Measurements from ENCODE around the gene PLPP4.
"Not testable (repeated sequence)": the region's sequence is repeated elsewhere in the genome, so short reads cannot be mapped to it uniquely, and the experiment has no call there.

PLPP4 gene

DNA sequence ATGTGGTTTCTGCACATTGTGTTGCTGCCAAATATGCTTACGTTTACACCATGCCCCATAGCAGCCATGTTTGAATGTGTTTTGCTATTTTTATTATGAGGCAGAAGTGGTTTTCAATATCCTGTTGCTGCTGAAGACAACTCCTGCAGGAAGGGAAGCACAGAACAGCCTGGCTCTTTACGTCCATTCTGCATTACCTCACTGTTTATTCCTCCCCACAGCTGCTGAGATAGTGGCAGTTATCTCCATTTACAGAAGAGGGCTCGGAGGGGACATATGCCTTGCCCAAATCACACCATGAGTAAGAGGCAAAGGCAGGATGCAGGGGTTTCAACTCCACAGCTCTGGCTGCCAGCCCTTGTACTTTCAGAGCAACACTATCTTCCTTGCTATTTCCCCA is 35.3 kb downstream of the PLPP4 start:
- no peak for DNase-seq

DNA sequence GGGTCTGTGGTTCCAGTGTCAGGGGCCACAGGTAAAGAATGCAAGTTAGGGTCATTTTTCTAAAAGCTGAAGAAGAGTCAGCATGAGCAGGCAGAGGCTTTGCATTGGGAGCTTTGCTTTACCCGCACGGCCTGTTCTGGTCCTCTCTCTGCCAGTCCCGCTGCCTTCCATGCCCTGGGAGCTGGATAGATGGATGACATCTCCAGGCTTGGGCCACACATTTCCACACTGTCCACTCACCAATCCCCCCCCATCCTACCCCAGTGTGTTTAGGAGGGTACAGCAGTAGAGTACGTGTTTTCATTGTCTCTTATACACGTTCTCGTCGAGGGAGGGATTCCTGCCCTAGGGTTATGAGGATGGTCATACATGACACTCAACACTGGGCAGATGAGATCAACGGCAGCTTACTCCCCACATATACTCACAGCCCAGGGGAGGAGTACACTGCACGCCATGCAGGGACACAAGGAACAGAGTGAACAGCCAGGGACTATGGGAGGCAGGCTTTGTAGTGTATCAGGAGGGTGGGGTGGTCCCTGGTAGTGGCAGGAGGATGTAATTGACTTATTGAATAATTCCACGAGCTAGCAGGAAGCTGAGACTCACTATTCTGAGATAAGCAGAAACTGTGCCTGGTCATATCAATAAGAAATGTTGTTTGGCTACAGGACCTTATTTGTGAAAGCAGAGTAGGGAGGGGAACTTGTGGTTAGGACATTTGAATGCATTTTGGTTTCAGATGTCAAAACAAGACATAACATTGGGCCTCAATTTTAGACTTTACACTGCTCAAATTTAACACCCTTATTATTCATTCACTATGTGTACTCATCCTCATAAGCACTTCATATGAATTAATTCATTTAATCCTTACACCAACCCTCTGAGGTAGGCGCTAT is 36.6 kb downstream of the PLPP4 start:
- DNase-seq = no peak

DNA sequence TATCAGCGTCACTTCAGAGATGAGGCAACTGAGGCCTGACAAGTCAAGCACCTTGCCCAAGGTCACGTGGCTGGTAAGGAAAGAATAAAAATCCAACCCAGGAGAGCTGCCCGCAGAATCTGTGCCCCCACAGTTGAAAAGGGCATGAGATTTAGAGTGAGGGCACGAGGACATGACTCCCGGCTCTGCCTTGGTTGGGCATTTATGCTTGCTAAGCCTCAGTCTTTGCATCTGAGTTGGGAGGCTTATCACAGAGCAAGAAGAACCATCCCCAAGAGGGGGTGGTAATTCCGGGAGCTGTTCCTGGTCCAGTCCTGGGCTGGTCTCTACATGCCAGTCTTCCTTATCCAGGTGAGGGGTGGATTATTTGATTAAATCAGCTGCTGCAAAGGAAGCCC is 37.3 kb downstream of the PLPP4 start:
- DNase-seq = no peak

DNA sequence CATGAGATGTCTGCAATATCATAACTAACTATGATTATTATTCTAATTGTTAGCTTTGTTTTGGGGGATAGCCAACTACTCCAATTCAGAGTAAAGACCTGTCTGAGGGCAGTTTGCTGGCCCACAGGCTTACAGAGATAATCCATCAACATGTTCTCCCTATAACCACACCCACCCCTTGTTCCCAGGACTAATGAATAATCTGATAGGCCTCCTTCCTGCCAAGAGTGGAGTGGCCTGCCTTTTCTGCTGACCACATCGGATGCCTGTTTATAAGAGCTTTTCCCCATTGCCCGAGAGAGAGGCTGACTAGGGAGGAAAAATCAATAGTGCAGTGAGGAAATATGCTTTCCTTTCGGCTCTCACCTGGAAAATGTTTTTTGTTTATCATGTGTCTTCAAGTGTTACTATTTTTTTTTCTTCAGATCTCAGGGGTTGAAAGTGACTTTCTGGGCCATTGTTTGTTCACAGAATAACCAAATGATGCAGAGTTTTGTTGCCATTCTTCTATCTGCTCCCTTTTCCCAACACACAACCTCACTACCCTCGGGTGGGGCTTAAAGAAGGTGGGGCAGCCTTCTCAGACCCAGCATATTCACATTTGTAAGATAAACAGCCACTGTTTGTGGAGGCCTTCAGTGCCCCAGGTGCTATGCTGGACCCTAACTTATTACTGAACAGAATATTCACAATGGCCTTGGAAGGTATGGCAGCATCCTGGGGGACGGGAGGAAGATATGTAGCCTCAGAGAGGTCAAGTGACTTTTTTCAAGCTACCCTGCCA is 38.4 kb downstream of the PLPP4 start:
- DNase-seq = no peak

DNA sequence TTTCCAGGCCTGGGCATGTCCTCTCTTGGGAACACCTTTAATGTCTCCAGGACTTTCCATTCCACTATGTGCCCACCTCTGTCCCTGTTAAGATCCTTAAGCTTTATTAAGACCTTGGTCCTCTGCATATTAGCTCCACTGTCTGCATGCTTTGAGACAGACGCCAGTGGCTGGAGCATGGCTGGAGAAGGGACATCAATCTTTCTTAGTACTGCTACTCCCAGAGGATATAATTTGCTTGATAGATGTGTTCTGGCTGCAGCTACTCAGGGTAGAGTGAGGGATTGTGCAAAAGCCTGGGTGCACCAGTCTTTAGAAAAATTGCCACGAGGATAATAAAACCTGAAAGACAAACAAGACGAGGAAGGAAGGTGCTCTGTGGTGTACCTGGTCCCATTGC is 42.9 kb downstream of the PLPP4 start:
- no peak for DNase-seq

DNA sequence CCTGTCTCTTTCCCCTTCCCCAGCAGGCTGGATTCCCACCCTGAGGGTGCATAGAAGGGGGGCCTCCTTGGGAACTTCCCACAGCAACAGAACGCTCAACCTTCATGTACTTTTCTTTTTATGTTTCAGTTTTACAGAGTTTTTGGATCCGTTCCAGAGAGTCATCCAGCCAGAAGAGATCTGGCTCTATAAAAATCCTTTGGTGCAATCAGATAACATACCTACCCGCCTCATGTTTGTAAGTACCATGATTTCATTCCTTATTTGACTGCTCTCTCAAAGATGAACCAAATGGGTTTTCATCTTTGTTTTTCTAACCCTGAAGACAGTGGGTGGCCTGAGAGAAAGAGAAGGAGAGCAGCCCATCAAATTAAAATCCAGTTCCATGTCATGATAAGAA is 46.7 kb downstream of the PLPP4 start:
- DNase-seq = no peak

DNA sequence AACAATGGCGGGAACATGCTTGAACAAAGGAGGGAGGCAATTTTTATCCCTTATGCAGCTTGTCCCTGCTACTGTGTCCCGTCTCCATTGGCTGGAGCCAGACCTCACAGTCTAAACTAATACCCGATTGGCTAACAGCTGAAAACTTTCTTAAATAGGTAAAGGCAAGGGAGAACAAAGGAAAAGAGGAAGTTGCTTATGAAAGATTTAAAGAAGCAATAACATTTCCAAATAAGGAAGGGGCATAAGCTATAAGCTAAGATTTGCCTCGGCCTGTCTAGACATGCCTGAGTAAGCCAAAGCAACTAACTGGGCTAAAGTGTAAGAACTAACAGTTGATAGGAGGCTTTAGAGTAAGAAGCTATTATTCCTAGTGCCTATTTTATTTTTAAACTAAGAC is 47.2 kb downstream of the PLPP4 start:
- DNase-seq = not testable (repeated sequence)

DNA sequence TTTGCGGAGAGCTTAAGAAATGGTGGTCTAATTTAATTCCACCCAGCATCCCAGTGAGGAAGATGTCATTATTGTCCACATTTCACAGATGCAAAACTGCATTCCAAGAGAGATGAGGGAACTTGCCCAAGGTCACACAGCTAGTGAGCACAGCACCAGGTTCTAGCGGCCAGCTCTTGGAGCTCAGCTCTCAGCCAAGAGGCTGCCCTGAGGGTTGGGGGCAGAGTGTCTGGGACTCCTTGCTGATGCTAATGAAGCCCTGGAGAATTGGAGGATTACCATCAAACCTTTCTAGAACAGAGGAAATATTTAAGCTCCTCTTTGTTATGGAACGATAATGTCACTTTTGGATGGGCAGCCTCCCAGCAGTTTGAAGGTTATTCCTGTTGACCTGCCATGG is 48.0 kb downstream of the PLPP4 start:
- DNase-seq = no peak

DNA sequence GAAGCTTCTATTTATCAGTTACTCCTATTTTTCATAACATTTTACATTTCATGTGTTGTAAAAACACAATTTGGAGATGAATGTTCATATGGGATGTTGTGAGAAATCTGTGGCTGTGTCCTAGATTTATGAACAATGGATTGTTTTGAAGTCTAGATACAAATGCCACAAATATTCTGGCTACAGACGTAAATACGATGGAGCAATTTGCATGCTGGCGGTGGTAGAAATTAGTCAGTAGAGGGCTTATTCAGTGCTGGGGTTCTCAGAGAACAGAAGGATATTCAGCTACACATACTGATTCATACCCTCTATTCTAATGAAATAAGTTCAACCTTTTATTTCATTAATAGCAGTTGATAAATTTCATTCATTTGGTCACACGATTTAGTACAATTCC is 48.8 kb downstream of the PLPP4 start:
- no peak for DNase-seq

DNA sequence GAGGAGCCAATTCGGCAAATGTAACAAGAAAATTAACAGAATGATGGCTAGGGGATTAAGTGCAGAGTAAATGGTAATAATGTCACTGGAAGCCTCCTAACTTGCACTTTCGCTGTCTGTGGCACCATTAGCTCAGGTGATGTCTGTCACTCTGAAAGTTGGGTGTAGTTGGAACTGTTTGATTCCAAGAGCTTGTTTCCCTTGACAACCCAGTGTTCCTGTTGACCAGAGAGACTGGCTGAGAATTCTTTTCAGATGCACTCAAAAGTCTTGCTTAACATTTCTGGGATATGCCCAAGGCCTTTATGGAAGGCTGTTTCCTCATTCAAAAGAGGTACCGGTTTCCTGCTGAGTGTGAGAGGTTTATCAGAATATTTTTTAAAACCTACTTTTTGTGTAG is 49.6 kb downstream of the PLPP4 start:
- DNase-seq = no peak

DNA sequence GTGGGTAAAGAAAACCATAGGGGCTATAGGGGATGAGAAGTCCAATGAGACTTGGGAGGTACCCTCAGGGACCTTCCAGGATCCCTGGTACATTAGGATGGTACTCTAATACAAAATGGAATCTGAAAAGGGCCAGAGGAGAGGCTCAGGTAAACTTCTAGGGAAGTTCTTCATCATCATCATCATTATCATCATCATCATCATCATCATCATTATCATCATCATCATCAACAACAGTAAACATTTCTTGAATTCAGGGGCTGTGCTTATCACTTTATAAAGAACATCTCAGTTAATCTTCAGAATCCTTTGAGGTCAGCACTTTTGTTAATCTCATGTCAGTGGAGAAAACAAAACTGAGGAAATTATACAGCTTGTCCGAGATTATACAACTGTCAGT is 50.1 kb downstream of the PLPP4 start:
- DNase-seq = no peak

DNA sequence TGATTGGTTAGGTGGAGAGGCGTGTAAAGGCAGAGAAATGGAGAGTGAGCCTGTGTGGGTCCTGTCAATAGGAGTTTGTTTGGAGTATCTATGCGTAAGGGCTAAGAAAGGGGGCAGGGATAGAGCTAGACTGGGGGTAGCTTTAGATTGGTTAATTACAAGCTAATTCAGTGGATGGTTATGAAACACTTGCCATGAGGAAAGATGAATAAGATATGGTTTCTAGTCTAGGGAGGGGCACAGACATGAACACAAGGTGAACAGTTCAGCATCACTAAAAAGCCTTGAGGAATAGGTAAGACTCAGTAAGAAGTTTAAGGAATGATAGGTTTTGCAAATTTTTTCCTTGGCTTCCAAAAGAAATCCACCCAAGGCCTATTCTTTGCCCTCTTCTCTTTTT is 50.6 kb downstream of the PLPP4 start:
- no peak for DNase-seq

DNA sequence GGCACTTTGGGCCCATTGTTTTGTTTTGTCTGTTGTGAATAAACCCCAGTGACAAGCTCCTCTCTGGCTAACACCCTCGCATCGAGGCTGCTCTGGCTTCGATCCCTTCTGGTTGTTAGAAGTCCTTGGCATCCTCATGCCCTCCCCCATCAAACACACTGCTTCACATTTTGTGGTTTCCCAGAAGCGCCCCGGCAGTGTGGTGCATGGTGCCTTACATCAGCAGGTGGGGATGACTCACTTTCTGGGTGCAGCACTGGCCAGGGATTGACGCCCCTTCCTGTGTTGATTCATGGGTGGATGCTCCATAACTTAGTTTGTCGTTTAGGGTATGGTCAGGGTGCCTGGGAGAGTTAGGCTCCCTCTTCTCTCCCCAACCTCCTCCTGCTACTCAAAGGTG is 51.4 kb downstream of the PLPP4 start:
- no peak for DNase-seq

DNA sequence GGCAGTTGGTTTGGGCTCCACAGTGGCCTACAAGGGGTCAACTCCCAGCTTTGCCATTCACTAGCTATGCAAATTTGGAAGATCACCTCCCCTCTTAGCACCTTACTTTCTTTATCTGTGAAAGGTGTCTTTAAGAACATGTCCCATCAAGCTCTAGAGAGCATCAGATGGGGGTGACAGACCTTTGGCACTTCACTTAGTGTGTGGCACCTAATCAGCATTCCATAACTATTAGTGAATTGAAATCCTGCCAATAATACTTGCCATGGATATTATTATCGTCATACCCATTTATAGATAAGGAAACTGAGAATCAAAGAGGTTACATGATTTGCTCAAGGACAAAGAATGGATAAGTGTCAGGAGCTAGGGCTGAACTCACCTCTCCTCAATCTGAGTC is 51.9 kb downstream of the PLPP4 start:
- no peak for DNase-seq

DNA sequence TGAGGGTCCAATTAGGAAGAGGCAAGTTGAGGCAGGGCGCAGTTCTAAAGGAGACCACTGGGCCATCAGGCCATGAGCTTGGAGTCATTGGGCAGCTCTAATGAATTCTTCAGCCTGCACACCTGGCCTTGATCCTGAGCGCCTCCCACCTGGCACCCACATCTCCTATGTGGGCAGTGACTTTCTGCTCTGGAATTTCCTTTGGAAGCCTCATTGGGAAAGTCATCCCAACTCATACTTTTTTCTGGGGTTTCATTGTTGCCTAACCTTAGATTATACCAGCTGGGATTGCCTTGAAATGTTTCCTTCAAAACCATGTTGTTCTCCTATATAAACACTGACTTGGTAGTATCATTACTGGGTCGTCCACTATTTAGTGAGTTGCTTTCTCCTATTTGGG is 54.1 kb downstream of the PLPP4 start:
- no peak for DNase-seq

DNA sequence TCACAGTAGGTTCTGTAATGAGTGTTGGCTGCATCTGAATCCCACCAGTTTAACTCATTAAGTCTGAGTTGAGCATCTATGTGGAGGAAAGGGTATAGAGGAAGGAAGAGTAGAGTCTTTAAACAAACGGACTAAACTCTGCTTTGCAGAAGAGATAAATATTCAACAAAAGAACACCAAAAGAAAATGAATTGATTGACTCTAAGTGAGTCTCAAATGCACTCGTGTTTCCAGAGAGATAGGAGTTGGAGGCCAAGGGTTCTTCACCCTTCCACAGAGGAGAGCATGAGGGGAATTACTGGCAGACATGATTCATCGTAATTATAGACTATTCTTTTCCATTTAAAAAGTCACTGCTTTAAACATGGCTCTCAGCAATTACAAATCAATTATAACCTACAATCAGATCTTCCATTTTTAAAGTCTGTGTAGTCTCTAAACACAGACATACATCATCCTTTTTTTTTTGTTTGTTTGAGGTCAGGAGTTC is 56.3 kb downstream of the PLPP4 start:
- no peak for DNase-seq

DNA sequence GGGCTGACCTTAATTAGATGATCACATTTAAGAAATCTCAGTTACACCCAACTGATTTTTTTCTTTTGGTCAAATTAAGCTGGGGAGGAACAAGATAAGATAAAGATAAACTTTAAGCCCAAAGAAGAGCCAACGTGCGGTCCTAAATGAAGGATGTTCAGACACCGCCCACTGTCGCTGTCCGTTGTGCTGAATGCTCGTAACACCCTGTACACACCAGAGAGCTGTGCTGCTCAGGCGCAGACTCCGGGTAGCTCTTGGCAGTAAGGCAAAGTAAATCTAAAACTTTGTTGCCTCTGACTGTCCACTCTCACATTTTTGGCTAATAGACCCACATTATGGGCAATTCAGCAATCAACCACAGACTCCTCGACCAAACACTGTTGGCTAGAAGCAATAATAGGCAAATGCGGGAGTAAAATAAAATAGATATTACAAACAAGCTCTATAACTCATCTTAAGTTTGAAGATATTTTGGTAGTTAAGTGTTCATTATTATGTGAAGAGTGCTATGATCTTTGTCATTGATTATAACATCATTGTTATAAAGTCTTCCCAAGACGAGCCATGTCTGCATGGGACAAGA is 57.1 kb downstream of the PLPP4 start:
- no peak for DNase-seq

DNA sequence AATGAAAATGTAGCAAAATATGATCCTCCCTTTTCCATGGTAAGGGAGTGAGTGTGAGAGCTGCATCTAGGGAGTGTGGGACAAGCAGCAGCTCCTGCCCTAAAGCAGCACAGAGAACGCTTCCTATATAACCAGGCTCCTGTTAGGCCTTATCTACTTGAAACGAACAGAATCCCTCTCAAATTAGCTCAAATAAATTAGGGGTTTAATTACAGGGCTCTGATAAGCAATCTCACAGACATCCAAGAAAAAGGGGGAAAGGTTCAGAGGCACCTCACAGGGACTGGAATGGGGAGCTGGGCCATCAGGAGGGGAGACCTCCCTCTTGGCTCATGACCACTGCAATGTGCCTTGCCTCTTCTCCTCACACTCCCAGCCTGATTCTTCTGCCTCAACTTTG is 57.9 kb downstream of the PLPP4 start:
- DNase-seq = no peak

DNA sequence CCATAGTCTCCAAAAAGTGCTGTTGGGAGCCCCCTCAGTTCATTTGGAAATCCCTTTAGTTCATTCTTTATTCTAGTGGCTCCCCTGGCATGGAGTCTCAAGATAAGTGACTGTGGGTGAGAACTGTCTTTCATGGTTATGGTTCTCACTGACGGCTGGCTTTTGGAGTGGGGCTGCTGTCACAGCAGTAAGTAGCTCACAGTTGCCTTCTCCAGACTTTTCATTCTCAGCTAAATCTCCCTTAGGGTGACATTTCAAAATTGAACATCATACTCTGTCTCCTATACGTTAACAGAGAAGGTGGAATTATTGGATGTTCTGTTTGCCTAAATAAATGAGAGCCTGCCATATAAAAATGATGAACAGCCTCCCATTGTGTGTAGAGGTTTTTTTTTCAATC is 58.7 kb downstream of the PLPP4 start:
- DNase-seq = no peak

DNA sequence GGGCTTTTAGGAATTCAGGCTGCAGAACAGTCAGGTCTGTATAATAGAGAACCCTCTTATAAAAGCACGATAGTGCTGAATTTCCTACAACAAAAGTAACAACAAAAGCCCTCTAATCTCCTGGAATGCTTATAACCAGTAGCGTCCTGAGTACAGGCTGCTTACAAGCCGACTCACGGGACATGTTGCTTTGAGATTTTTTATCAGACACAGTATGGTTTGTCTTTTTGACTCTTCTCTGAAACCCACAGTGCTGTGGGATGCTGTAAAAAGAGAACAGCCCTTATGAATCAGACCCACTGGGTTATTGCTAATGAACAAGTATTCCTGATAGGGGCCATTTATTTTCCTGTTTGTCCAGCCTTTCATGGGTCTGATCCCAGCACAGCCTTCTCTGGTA is 59.4 kb downstream of the PLPP4 start:
- DNase-seq = no peak

DNA sequence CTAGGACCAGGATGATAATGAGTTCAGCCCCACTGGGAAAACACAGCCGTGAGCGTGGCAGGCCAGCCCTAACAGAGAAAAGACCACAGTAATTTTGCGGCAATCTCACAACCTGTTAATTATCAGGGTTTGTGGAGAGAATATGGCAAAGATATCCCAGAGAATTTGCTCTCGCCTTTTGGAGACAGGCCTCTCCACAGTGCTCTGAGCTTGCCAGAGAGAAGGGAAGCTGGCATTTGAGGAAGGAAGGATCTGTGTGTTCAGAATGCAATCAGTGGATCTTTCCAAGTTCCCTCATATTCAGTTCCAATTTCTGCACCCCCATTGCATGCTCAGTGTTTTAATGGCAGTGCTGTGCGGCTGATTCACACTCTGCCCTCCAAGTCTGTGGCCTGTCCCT is 60.2 kb downstream of the PLPP4 start:
- no peak for DNase-seq

DNA sequence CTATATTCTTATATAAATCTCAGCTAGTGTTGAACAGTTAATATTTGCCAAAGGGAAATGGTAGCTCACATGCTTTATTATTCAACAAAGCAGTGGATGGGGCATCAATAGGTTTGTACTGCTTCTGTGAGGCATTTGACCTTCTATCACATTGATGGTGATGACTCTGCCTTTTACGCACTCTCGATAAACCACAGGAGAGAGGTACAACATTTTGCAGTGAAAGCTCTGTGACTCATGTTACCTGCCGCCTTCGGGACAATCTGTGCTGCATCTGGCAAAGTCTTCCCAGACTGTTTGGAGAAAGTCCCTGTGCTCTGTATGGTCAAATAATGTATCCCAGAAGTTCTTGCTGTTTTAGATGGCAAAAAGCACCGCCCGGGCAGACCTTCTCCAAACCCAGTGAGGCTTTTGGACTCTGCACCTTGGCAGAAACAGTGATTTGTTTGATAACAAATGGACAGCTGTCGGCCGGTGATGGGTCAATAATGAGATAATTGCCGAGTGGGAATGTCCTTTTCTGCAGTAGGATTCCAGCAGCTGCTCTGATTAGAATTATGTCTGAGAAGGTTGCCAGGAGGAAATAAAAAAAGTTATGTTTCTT is 61.0 kb downstream of the PLPP4 start:
- DNase-seq = no peak

DNA sequence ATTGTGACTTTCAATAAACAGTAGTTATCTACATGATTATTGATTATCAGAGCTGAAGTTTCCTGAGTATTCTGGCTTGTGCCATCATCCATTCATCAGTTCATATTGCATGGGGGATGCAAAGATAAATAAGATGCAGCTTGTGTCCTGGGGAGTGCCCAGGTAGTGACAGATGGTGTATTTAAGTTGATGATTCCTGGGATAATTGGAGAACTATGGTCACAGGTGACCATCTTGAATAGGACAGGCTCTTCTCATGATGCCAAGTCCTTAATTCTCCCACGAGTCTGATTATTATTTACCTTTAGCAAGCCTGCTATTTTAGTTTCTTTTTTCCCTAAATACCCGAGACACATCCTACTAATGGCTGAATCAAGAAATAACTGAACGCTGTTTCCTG is 64.9 kb downstream of the PLPP4 start:
- no peak for DNase-seq

Measured in activated CD4-positive, alpha-beta T cell treated with anti-CD3 and anti-CD28 coated beads, Interleukin-2, amount 50 U/mL, for 4 hours (primary cell).